ENCODE data around the gene THSD4.

GRCh38 chr15:71237456-71238188, 122.4 kb downstream of the THSD4 start:
- TF ChIP-seq POLR2A (IDR thresholded peaks at IDR 0.05) (no peak), CTCF (IDR thresholded peaks at IDR 0.05) (no peak)

All from sigmoid colon (tissue), 3 donors.